GM21786 (cell line): ENCODE measurements around the gene E4F1.

Source experiments
- ATAC-seq: cut with Tn5 transposase; IDR thresholded peaks from one replicate; pipeline ENCODE4 v1.9.1; 2021; ENCODE audit not compliant: unreplicated experiment

E4F1 gene

GRCh38 chr16:2270588-2271470 is 47.4 kb downstream of the E4F1 start:
- no peak for ATAC-seq

GRCh38 chr16:2271848-2272461 is 48.6 kb downstream of the E4F1 start:
- no peak for ATAC-seq

- ATAC-seq = no peak
Observed at GRCh38 chr16:2273484-2273883, 50.1 kb downstream of the E4F1 start.

GRCh38 chr16:2273931-2274330 is 50.5 kb downstream of the E4F1 start:
- no peak for ATAC-seq

- ATAC-seq = no peak
Observed at GRCh38 chr16:2275476-2276367, 52.3 kb downstream of the E4F1 start.

GRCh38 chr16:2276368-2277195 is 53.2 kb downstream of the E4F1 start:
- no peak for ATAC-seq

GRCh38 chr16:2277466-2278271 is 54.3 kb downstream of the E4F1 start:
- no peak for ATAC-seq

GRCh38 chr16:2278272-2278608 is 54.8 kb downstream of the E4F1 start:
- no peak for ATAC-seq

GRCh38 chr16:2278956-2279800 is 55.8 kb downstream of the E4F1 start:
- no peak for ATAC-seq

GRCh38 chr16:2280461-2280860 is 57.1 kb downstream of the E4F1 start:
- no peak for ATAC-seq

GRCh38 chr16:2280981-2281542 is 57.7 kb downstream of the E4F1 start:
- ATAC-seq = no peak

GRCh38 chr16:2282262-2282661 is 58.9 kb downstream of the E4F1 start:
- ATAC-seq = no peak

GRCh38 chr16:2282866-2283555 is 59.6 kb downstream of the E4F1 start:
- ATAC-seq = no peak

- ATAC-seq = no peak
Observed at GRCh38 chr16:2284001-2284770, 60.8 kb downstream of the E4F1 start.

GRCh38 chr16:2284797-2285576 is 61.6 kb downstream of the E4F1 start:
- ATAC-seq = no peak
